Adrenal gland (tissue), 12 donors: ENCODE measurements around the gene GDF2. TPM values are rescaled to one million over a fixed set of nuclear protein-coding genes. Genes with fewer than 3 reads are reported as not detected.

Experiments used
- DNase-seq, 7 donors: peaks; one replicate each; pipeline ENCODE4 v3.0.0-alpha.2; 2019 to 2020
- H3K27ac ChIP-seq, 5 donors: fragments of 200-600 bp; sonication (generic) in 4 of 5; 1 replicate in 3 of 5; 2 replicates in 2 of 5; pipeline versions ENCODE4 v1.5.1 to v1.8.0; 2016 to 2020; ENCODE audit warnings: mild to moderate bottlenecking in 1 of 5
- H3K27me3 ChIP-seq: fragments of 200-600 bp; 2 replicates; pipeline ENCODE4 v1.8.0; 2021
- H3K36me3 ChIP-seq, 2 donors: fragments of 200-600 bp; replicated peaks in 1 of 2; 1 replicate in 1 of 2; 2 replicates in 1 of 2; pipeline versions ENCODE4 v1.5.1 to v1.8.0; 2018 to 2022
- H3K4me1 ChIP-seq, 2 donors: fragments of 200-600 bp; replicated peaks in 1 of 2; 1 replicate in 1 of 2; 2 replicates in 1 of 2; pipeline versions ENCODE4 v1.5.1 to v1.8.0; 2018 to 2021
- H3K4me3 ChIP-seq, 4 donors: fragments of 200-600 bp; sonication (generic) in 3 of 4; one replicate each; pipeline ENCODE4 v1.5.1; 2016 to 2018
- H3K9me3 ChIP-seq, 3 donors: fragments of 200-600 bp; sonication (generic) in 1 of 3; replicated peaks in 1 of 3; 1 replicate in 2 of 3; 2 replicates in 1 of 3; pipeline versions ENCODE4 v1.5.1 to v1.8.0; 2016 to 2021
- POLR2A ChIP-seq, 2 donors: fragments of 450-650 bp; IDR thresholded peaks; one replicate each; pipeline ENCODE4 v1.6.1; 2017; ENCODE audit warnings: antibody characterized with exemption in 2 of 2, mild to moderate bottlenecking in 2 of 2, moderate library complexity in 1 of 2
- whole genome bisulfite sequencing, 4 donors: extraction: QIAGEN DNeasy Blood & Tissue Kit in 2 of 4; methylation state at CpG; one replicate each; pipeline versions ENCODE4 v1.1.5 to v1.1.7; 2013 to 2017; 5-methylcytosine and 5-hydroxymethylcytosine counted together
- intact Hi-C, 2 donors: fragments of 100-400 bp; cut with DNase I; formaldehyde crosslinking; loops; one replicate each; pipeline versions ENCODE4 v1.14.1 to v1.15.0; 2022 to 2023
- polyA plus RNA-seq, 3 donors: library from polyadenylated mRNA; stranded (reverse); fragments of 200-250 nt in 2 of 3; fragments of 350-450 nt in 1 of 3; fragmentation: Illumina TruSeq in 1 of 3; extraction: RNeasy Lipid Tissue Mini Kit (QIAGEN cat#74804) in 1 of 3; gene quantifications; one replicate each; pipeline ENCODE4 v1.2.3, GENCODE V29; 2013 to 2014
- total RNA-seq, 9 donors: library from RNA; depleted of rRNA in 4 of 9; stranded (reverse); fragments of >200 nt in 4 of 9; fragments of 120-200 nt in 1 of 9; fragmentation: NEBNext Ultra II Directional in 1 of 9; extraction: Animal tissue kit (Norgen Biotek cat#: 25700) in 1 of 9; gene quantifications; one replicate each; pipeline versions ENCODE4 v1.1.0 to v1.2.4, GENCODE V29; 2013 to 2023
- TF ChIP-seq, protein P1 (sequence below), 6 experiments: fragments of 450-650 bp in 4 of 6; fragments of 200-600 bp in 2 of 6; sonication (generic) in 1 of 6; IDR thresholded peaks; 1 replicate in 5 of 6; 2 replicates in 1 of 6; pipeline versions ENCODE4 v1.5.1 to v1.8.0; 2016 to 2021; ENCODE audit warnings: antibody characterized with exemption in 6 of 6, mild to moderate bottlenecking in 2 of 6, moderate library complexity in 1 of 6
- donor health status: healthy with polysubstance abuse.
- donor health status: Bipolar disorder and iron deficiency.
- donor health status: DM: yes; HTN: yes; CAD: no.
- donor health status: DM: no; HTN: no; CAD: no.
- donor health status: DM: no; HTN: no; CAD: no.
- donor health status: DM: yes; HTN: yes; CAD: no.

GDF2 gene
- total and polyA plus RNA-seq, 12 donors: 0.11 TPM; not detected in 11

GRCh38 chr10:47339186-47339735 is 17.0 kb downstream of the GDF2 start:
- no peak for TF ChIP-seq POLR2A (IDR thresholded peaks at IDR 0.05)
- TF ChIP-seq, protein P1, sequence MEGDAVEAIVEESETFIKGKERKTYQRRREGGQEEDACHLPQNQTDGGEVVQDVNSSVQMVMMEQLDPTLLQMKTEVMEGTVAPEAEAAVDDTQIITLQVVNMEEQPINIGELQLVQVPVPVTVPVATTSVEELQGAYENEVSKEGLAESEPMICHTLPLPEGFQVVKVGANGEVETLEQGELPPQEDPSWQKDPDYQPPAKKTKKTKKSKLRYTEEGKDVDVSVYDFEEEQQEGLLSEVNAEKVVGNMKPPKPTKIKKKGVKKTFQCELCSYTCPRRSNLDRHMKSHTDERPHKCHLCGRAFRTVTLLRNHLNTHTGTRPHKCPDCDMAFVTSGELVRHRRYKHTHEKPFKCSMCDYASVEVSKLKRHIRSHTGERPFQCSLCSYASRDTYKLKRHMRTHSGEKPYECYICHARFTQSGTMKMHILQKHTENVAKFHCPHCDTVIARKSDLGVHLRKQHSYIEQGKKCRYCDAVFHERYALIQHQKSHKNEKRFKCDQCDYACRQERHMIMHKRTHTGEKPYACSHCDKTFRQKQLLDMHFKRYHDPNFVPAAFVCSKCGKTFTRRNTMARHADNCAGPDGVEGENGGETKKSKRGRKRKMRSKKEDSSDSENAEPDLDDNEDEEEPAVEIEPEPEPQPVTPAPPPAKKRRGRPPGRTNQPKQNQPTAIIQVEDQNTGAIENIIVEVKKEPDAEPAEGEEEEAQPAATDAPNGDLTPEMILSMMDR (IDR thresholded peaks at IDR 0.05): no peak
- H3K9me3 ChIP-seq: no peaks in the 10 kb centered on the region
- H3K36me3 ChIP-seq: no peaks in the 10 kb centered on the region
- H3K4me3 ChIP-seq: no peak overlapping the region
- no peak for DNase-seq
- no peak overlapping the region for H3K27ac ChIP-seq
- H3K4me1 ChIP-seq: no peaks in the 10 kb centered on the region
- WGBS, 4 donors: 84 to 91% (median 89%) methylated on average over 7 to 8 of the region's 8 CpGs
- no peaks in the 10 kb centered on the region for H3K27me3 ChIP-seq
- intact Hi-C loops: no loop called here

GRCh38 chr10:47339759-47340607 is 17.7 kb downstream of the GDF2 start:
- Histone ChIP-seq H3K27ac (no peak overlapping the region), H3K4me1 (no peaks in the 10 kb centered on the region), H3K9me3 (no peaks in the 10 kb centered on the region), H3K27me3 (no peaks in the 10 kb centered on the region), H3K36me3 (no peaks in the 10 kb centered on the region), H3K4me3 (no peak overlapping the region)
- 77 to 91% (median 81%) methylated on average over 9 to 15 of the region's 15 CpGs for whole genome bisulfite sequencing, 4 donors
- intact Hi-C loops: no loop called here
- DNase-seq: no peak
- no peak for TF ChIP-seq POLR2A (IDR thresholded peaks at IDR 0.05)
- TF ChIP-seq, protein P1 (IDR thresholded peaks at IDR 0.05): no peak

GRCh38 chr10:47340608-47341170 is 18.4 kb downstream of the GDF2 start:
- Histone ChIP-seq H3K36me3 (no peaks in the 10 kb centered on the region), H3K4me1 (no peaks in the 10 kb centered on the region), H3K27ac (no peak overlapping the region), H3K9me3 (no peaks in the 10 kb centered on the region), H3K4me3 (no peak overlapping the region), H3K27me3 (no peaks in the 10 kb centered on the region)
- intact Hi-C loops: no loop called here
- peak; percentile 62 to 90 (median 75) for DNase-seq
- 60 to 71% (median 65%) methylated on average over 5 of the region's 5 CpGs for WGBS, 4 donors
- TF ChIP-seq POLR2A (IDR thresholded peaks at IDR 0.05): no peak
- TF ChIP-seq, protein P1 (IDR thresholded peaks at IDR 0.05): peak; percentile 81 to 97 (median 92)

DNA sequence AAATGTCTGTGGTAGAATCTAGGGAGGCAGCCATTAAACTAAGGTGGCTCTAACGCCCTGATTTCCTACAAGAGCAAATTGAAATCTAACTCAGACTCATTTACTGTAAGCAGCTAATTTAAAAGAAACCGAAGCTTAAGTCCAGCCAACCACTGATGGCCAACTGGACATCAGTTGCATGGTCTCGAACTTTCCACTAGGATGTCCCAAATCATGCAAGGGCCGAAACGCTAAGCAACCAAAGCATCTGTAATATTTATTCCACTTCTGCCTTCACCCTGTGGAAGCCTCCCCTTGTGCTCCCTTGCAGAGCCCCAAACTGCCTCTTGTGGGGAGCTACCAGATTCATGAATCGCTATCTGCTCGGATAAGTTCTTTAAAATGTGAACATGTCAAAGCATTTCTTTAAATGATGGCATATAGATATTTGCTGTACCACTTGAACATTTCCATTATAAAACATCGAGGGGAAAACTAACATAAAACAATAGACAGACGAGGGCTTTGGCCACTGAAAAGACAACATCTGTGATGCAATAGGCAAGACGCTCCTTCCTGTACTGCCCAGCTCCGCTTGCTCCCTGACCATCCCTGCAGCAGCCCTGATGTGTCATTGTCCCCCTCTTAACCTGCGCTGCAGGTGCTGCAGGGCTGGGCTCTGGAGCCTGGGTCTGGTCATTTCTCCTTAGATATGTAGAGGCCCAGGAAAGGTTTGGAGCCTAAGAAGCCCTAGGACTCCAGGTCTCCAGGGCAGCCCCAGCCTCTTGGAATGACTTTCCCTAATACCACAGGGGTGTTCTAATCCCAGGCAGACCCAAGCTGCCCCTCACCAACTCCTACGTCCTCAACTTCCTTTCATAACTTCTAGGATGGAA is 23.0 kb downstream of the GDF2 start:
- 86 to 89% (median 88%) methylated on average over 13 of the region's 13 CpGs for WGBS, 4 donors
- Histone ChIP-seq H3K27ac (no peak overlapping the region), H3K9me3 (no peaks in the 10 kb centered on the region), H3K4me1 (no peaks in the 10 kb centered on the region), H3K27me3 (no peaks in the 10 kb centered on the region), H3K4me3 (no peak overlapping the region), H3K36me3 (no peaks in the 10 kb centered on the region)
- intact Hi-C loops: no loop called here
- DNase-seq: no peak
- TF ChIP-seq POLR2A (IDR thresholded peaks at IDR 0.05): no peak
- TF ChIP-seq, protein P1 (IDR thresholded peaks at IDR 0.05): no peak
